K562 (cell line): ENCODE results near the gene SPEM3. TPM values are rescaled to one million over a fixed set of nuclear protein-coding genes. Genes with fewer than 3 reads are reported as not detected.

ENCODE experiments used
- ARID2 ChIP-seq: fragments of 450-650 bp; IDR thresholded peaks from 2 replicates; pipeline ENCODE4 v1.6.1; 2017; ENCODE audit warnings: antibody characterized with exemption, mild to moderate bottlenecking
- CTBP1 ChIP-seq: fragments of 450-650 bp; IDR thresholded peaks from 2 replicates; pipeline ENCODE4 v1.6.1; 2016; ENCODE audit warnings: borderline replicate concordance
- FUS ChIP-seq: fragments of 200-400 bp; formaldehyde crosslinking; optimal IDR thresholded peaks from 2 replicates; pipeline ENCODE3; 2017; ENCODE audit warnings: low read depth, low read length
- GATAD2B ChIP-seq: fragments of 450-650 bp; IDR thresholded peaks from 2 replicates; pipeline ENCODE4 v1.6.1; 2017; ENCODE audit warnings: mild to moderate bottlenecking, borderline replicate concordance
- HCFC1 ChIP-seq: IDR thresholded peaks from 2 replicates; pipeline ENCODE4 v1.6.1; 2012; ENCODE audit warnings: low read depth, low read length, improper control_type of control experiment
- HDAC1 ChIP-seq, 2 experiments: fragments of 450-650 bp; IDR thresholded peaks; 2 replicates each; pipeline ENCODE4 v1.6.1; 2016 to 2017; ENCODE audit warnings: inconsistent platforms in 1 of 2, mild to moderate bottlenecking in 1 of 2, moderate library complexity in 1 of 2
- HES1 ChIP-seq: fragments of 450-650 bp; IDR thresholded peaks from 2 replicates; pipeline ENCODE4 v1.6.1; 2016; ENCODE audit warnings: low read depth, mild to moderate bottlenecking, moderate library complexity
- MIER1 ChIP-seq: fragments of 450-650 bp; IDR thresholded peaks from 2 replicates; pipeline ENCODE4 v1.6.1; 2016; ENCODE audit warnings: antibody characterized with exemption, mild to moderate bottlenecking, low read depth
- MTA2 ChIP-seq: fragments of 450-650 bp; IDR thresholded peaks from 2 replicates; pipeline ENCODE4 v1.6.1; 2016; ENCODE audit warnings: low read depth
- NR3C1 ChIP-seq: sonication (generic); formaldehyde crosslinking; IDR thresholded peaks from 2 replicates; pipeline ENCODE4 v1.8.1; 2022; ENCODE audit warnings: missing genetic modification reagents
- RB1 ChIP-seq: fragments of 450-650 bp; IDR thresholded peaks from 2 replicates; pipeline ENCODE4 v1.6.1; 2017; ENCODE audit warnings: low read depth, mild to moderate bottlenecking
- RBM15 ChIP-seq: fragments of 200-400 bp; formaldehyde crosslinking; IDR thresholded peaks from 2 replicates; pipeline ENCODE4 v1.6.1; 2018; ENCODE audit warnings: mild to moderate bottlenecking, low read length, moderate library complexity; ENCODE audit not compliant: insufficient read depth
- SMARCE1 ChIP-seq: fragments of 450-650 bp; IDR thresholded peaks from 2 replicates; pipeline ENCODE4 v1.7.1; 2016; ENCODE audit warnings: mild to moderate bottlenecking
- SOX6 ChIP-seq: fragments of 450-650 bp; IDR thresholded peaks from 2 replicates; pipeline ENCODE4 v1.6.1; 2014; ENCODE audit warnings: mild to moderate bottlenecking
- SUPT5H ChIP-seq: fragments of 450-650 bp; IDR thresholded peaks from 2 replicates; pipeline ENCODE4 v1.6.1; 2016
- TEAD2 ChIP-seq: fragments of 450-650 bp; IDR thresholded peaks from 2 replicates; pipeline ENCODE4 v1.6.1; 2016; ENCODE audit warnings: missing genetic modification characterization, control low read depth, missing compliant biosample characterization
- THAP7 ChIP-seq: fragments of 250-450 bp; sonication (Bioruptor Pico); IDR thresholded peaks from 2 replicates; pipeline ENCODE4 v1.5.0; 2021
- ZBTB17 ChIP-seq: fragments of 450-650 bp; formaldehyde crosslinking; IDR thresholded peaks from 2 replicates; pipeline ENCODE4 v1.4.0; 2020; ENCODE audit warnings: mild to moderate bottlenecking
- ZNF184 ChIP-seq: sonication (generic); formaldehyde crosslinking; IDR thresholded peaks from 2 replicates; pipeline ENCODE4 v1.5.0; 2020; ENCODE audit warnings: missing genetic modification reagents
- ZNF224 ChIP-seq: sonication (generic); formaldehyde crosslinking; IDR thresholded peaks from 2 replicates; pipeline ENCODE4 v1.8.0; 2022; ENCODE audit warnings: mild to moderate bottlenecking, missing genetic modification reagents
- ZNF239 ChIP-seq: fragments of 250-450 bp; sonication (Bioruptor Pico); IDR thresholded peaks from 2 replicates; pipeline ENCODE4 v1.4.0; 2020; ENCODE audit warnings: mild to moderate bottlenecking
- ZNF76 ChIP-seq: fragments of 250-450 bp; sonication (Bioruptor Pico); IDR thresholded peaks from 2 replicates; pipeline ENCODE4 v1.4.0; 2020; ENCODE audit warnings: mild to moderate bottlenecking, moderate library complexity, borderline replicate concordance
- ZNF780A ChIP-seq: fragments of 250-450 bp; sonication (Bioruptor Pico); IDR thresholded peaks from 2 replicates; pipeline ENCODE4 v1.5.0; 2021; ENCODE audit warnings: mild to moderate bottlenecking
- polyA plus RNA-seq, 8 experiments: library from polyadenylated mRNA; depleted of rRNA in 4 of 8; stranded (reverse) in 5 of 8; unstranded in 3 of 8; fragments of >200 nt; fragmentation: Nextera tagmentation in 2 of 8; fragmentation: Illumina TruSeq in 1 of 8; extraction: Ambion mirVana in 2 of 8; extraction: Trizol in 1 of 8; gene quantifications; 2 replicates each; pipeline versions ENCODE4 v1.2.1 to v1.2.3, GENCODE V29; 2011 to 2014; ENCODE audit warnings: inconsistent platforms in 1 of 8, missing spikeins in 1 of 8
- total RNA-seq, 7 experiments: library from RNA; depleted of rRNA in 6 of 7; stranded (reverse); fragments of >200 nt in 6 of 7; fragmentation: Illumina TruSeq in 2 of 7; extraction: Trizol in 2 of 7; gene quantifications; 2 replicates each; pipeline versions ENCODE4 v1.2.1 to v1.2.3, GENCODE V29; 2011 to 2021; ENCODE audit warnings: low replicate concordance in 1 of 7
- TF ChIP-seq, protein P1 (sequence below): fragments of 250-450 bp; sonication (Bioruptor Pico); IDR thresholded peaks from 2 replicates; pipeline ENCODE4 v1.4.0; 2020; ENCODE audit warnings: mild to moderate bottlenecking, moderate library complexity
- TF ChIP-seq, protein P2 (sequence below), 2 experiments: fragments of 450-650 bp in 1 of 2; sonication (generic) in 1 of 2; formaldehyde crosslinking in 1 of 2; IDR thresholded peaks in 1 of 2; conservative IDR thresholded peaks in 1 of 2; 2 replicates each; pipeline versions ENCODE4 v1.6.1 to v1.8.1; 2016 to 2023; ENCODE audit warnings: mild to moderate bottlenecking in 2 of 2, moderate library complexity in 2 of 2, inconsistent platforms in 1 of 2, missing genetic modification reagents in 1 of 2
- TF ChIP-seq, protein P3 (sequence below), 2 experiments: fragments of 250-450 bp in 1 of 2; fragments of 450-650 bp in 1 of 2; sonication (Bioruptor Pico) in 1 of 2; IDR thresholded peaks; 2 replicates each; pipeline versions ENCODE4 v1.6.1 to v1.8.0; 2016 to 2021; ENCODE audit warnings: mild to moderate bottlenecking in 2 of 2, moderate library complexity in 2 of 2, missing compliant biosample characterization in 1 of 2, missing genetic modification characterization in 1 of 2

SPEM3 gene
- total and polyA plus RNA-seq, 9 of the 15 experiments (the other 6 are each of a cell fraction or from before 2014, with no cell fraction given) = not detected

GRCh38 chr17:7435676-7436555 lies 7.3 kb downstream of the SPEM3 start (continued):
- no peak for TF ChIP-seq ZNF224 (CRISPR knock-in tag)
- no peak; the same call in none of the 2 replicates for TF ChIP-seq SUPT5H
- no peak for TF ChIP-seq SOX6
- TF ChIP-seq HDAC1 (IDR thresholded peaks at IDR 0.05) = peak in 1 of 2 experiments; percentile 39; a peak in 1 of 4 replicates
- no peak for TF ChIP-seq SMARCE1
- TF ChIP-seq HCFC1 = no peak
- TF ChIP-seq MIER1 = no peak
- TF ChIP-seq TEAD2 (tag) = no peak
- no peak for TF ChIP-seq ZNF780A
- TF ChIP-seq, protein P1, sequence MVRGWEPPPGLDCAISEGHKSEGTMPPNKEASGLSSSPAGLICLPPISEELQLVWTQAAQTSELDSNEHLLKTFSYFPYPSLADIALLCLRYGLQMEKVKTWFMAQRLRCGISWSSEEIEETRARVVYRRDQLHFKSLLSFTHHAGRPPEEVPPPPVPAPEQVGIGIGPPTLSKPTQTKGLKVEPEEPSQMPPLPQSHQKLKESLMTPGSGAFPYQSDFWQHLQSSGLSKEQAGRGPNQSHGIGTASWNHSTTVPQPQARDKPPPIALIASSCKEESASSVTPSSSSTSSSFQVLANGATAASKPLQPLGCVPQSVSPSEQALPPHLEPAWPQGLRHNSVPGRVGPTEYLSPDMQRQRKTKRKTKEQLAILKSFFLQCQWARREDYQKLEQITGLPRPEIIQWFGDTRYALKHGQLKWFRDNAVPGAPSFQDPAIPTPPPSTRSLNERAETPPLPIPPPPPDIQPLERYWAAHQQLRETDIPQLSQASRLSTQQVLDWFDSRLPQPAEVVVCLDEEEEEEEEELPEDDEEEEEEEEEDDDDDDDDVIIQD = no peak
- no peak for TF ChIP-seq ZNF76 (CRISPR knock-in tag)
- TF ChIP-seq, protein P2, sequence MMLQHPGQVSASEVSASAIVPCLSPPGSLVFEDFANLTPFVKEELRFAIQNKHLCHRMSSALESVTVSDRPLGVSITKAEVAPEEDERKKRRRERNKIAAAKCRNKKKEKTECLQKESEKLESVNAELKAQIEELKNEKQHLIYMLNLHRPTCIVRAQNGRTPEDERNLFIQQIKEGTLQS (IDR thresholded peaks at IDR 0.05) = no peak
- TF ChIP-seq, protein P2 (CRISPR knock-in tag; conservative IDR thresholded peaks at IDR 0.05) = no peak
- TF ChIP-seq ZBTB17 (CRISPR knock-in tag) = no peak
- TF ChIP-seq MTA2 = no peak
- TF ChIP-seq RB1 = no peak
- TF ChIP-seq NR3C1 (CRISPR knock-in tag) = no peak
- 0 out of 2 replicates have a peak, but pooled peaks have one; percentile 2 for TF ChIP-seq CTBP1
- TF ChIP-seq, protein P3, sequence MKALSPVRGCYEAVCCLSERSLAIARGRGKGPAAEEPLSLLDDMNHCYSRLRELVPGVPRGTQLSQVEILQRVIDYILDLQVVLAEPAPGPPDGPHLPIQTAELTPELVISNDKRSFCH (CRISPR knock-in tag; IDR thresholded peaks at IDR 0.05) = no peak
- TF ChIP-seq, protein P3 (tag; IDR thresholded peaks at IDR 0.05) = no peak
- no peak for TF ChIP-seq THAP7
- TF ChIP-seq ARID2 = no peak
- no peak for TF ChIP-seq ZNF184 (CRISPR knock-in tag)
- no peak for TF ChIP-seq HES1
- TF ChIP-seq RBM15 = no peak
- no peak for TF ChIP-seq ZNF239 (CRISPR knock-in tag)
- TF ChIP-seq FUS = no peak
- peak; percentile 37; the same call in 1 of the 2 replicates for TF ChIP-seq GATAD2B
